Medulla oblongata (tissue), 1 donor: ENCODE measurements around the gene SLC44A1.

ENCODE experiments used
- DNase-seq: peaks from one replicate; pipeline ENCODE4 v3.0.0-alpha.2; 2015; ENCODE audit errors: extremely low spot score

Gene SLC44A1

GRCh38 chr9:105273731-105274130 is 29.3 kb downstream of the SLC44A1 start:
- DNase-seq, result no peak

GRCh38 chr9:105275111-105275510 is 30.7 kb downstream of the SLC44A1 start:
- no peak for DNase-seq

DNA sequence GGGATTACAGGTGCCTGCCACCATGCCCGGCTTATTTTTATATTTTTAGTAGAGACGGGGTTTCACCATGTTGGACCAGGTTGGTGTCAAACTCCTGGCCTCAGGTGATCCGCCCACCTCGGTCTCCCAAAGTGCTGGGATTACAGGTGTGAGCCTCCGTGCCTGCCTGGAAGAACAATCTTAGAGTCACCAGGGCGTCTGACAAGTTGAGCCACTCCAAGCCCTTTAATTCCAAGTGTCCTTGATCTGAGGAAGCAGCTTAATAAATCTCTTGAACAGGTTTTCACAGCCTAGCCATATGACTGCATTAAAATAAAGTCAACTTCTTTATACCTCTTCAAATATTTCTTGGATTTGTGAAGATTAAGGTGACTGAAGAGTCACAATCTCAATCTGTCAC is 31.5 kb downstream of the SLC44A1 start:
- DNase-seq, result no peak

DNA sequence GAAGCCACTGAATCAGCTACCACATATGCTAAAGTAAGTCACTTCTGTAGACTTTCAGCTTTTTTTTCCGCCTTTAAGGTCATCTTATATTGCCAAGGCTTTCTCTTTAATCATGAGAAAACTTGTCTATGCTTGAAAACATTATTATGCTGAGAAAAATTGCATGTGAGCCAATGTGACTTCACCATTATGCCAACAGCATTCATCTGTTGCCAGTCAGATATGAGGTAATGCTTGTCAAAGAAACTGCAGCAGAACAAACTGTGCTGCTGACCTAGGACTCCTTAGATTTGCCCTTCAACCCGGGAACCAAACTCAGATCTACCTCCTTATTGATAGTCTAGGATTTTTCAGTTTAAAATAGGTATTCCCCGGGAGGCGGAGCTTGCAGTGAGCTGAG is 34.3 kb downstream of the SLC44A1 start:
- DNase-seq, result no peak

DNA sequence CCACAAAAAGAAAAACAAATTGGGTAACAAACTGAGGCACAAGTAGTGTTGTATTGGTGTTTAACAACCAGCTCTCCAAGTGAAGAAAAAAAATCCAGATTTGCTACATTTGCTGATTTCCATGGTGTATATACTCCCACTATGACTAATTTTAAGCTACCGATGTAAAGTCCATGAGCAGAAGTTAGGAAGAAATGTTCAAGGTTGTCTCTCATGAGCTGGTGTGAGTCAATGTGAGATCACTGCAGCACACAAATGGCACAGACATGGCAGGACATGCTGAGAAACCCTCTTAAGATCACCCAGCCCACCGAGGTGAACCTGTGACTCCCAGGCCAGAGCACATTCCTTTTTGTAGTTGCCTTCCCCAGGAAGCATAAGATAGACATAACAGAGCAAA is 36.2 kb downstream of the SLC44A1 start:
- no peak for DNase-seq

DNA sequence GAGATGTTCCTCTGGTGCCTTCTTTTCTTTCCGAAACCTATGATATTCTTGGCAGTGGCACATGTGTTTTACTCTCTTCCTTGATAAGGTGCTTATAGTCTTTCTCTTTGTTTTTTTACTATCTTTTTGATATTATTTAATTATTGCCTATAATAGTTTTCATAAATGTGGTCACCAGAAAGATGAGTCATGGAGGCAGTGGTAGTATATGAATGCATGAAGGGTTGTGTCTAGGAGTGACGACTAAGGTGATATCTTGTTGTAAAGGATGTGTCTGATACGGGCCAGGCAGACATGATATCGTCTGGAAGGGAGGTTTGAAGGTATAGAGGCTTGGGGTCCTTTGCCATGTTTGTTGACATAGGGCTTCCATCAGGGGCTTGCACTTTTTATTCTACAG is 36.8 kb downstream of the SLC44A1 start:
- DNase-seq, result no peak

GRCh38 chr9:105281926-105282325 is 37.5 kb downstream of the SLC44A1 start:
- DNase-seq, result no peak

DNA sequence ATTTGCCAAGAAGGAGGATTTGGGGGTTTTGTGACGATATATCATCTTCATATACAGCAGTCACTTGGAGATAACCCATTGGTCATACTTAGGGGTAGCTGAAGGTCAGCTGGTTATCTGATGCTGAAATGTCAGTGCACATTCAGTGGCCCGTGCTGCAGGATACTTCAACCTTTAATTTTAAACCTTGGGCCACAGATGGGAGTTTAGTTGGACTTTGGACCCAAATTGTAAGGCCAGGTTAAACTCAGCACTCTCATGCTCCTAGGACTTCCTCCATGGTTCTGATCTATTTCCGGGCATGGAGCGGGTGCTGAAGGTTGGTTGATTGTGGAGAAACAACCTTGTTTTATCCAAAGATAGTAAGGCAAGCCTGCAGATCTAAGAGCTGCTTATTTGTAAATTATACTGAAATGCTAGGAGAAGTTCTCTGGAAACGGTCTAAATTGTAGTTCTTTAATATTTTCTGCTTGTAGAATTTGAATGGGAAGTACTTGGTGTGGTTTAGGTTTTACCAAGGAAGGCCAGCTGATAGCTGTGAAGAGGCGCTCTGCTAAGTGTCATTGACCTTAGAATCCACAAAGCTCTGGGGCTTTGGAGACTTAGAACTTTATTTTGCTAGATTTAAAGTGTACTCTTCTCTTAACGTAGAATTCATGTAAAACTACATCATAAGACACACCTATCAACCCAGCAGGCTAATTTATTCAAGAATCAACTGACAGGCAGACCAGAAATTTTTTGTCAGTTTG is 38.6 kb downstream of the SLC44A1 start:
- DNase-seq, result no peak

GRCh38 chr9:105283795-105284194 is 39.3 kb downstream of the SLC44A1 start:
- DNase-seq, result no peak

DNA sequence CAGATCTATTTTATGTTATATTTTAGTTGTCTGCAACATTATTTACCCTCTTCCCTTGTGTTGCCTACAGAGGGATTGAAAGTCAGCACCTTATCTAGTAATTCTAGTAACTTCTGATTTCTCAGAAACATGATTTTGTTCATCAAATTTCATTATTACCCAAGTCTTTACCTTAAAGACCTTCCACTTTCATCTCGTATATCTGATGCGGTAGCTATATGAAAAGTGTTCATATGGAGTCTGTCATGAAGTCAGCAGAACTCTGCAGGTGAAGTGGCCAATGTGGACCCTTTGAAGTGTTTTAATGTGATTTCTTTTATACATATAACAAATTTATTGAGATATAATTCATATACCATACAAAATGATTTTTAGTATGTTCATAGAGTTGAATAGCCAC is 40.0 kb downstream of the SLC44A1 start:
- DNase-seq, result no peak

DNA sequence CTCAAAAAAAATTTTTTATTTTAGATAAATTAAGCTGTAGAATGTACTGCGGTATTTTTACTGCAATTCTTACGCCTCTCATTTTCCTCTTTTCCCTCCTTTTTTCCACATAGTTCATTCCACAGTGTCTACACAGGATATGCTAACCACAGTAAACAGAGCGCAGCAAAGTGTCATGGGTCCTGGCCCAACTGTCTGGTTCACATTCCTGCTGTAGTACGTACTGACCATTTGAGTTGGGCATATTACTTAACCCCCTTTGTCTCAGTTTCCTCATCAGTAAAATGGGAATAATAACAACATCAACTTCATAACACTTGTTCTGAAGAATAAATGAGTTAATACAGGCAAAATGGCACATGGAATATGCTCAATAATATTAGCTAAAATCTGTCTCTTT is 41.6 kb downstream of the SLC44A1 start:
- DNase-seq, result no peak

DNA sequence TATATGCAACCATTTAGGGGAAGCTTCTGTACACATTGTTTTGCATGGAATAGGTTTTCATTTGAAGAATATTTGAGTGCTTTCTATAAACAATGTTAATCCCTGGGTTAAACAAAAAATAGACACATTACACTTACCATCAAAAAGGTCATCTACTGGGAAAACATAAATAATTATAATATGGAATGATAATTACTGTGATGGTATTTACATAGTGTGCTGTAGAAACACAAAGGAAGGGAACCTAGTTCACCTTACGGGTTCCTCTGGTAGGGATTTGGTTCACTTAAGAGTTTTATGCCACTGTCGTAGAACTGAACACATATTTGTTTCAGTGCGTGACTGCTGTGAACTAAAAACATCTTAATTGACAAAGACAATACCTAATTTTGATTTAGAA is 44.9 kb downstream of the SLC44A1 start:
- no peak for DNase-seq

DNA sequence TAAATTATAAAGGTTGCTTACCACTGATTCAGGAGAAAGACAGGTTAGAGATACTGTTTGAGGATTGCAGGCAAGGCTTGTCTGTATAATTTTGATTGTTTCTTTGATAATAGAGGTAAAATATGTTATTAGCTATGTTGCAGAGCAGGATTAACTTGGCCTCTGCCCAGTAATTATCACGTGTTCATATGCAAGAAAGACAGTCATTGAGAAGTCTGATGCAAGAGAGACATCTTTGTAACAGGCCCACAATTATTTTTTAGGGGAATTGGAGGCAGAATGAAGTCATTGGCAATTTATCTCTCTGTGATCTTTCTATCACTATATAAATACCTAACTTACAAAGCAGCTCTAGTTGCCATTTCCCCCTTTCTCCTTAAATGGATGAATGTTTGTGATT is 46.0 kb downstream of the SLC44A1 start:
- DNase-seq, result peak; percentile 34

GRCh38 chr9:105290954-105291353 is 46.5 kb downstream of the SLC44A1 start:
- DNase-seq, result peak; percentile 9

DNA sequence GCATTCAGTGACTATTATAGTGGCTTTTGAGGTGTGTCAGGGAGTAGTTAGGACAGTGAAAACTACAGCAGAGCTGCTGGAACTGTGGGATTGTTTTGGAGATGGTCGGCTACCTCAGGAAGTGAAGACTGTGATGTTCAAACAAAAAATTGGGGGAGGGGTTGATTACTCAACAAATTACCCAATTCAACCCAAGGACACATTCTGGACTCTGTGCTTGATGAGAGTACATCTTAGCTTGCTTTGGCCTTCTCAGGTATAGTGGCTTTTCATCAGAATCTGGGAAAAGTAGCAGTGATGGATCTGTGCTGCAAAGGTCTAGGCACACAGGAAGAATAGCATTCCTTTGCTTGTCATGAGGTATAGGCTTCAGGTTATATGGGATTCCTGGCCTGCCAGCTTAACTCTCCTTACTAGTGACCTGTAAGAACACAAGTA is 47.0 kb downstream of the SLC44A1 start:
- no peak for DNase-seq

DNA sequence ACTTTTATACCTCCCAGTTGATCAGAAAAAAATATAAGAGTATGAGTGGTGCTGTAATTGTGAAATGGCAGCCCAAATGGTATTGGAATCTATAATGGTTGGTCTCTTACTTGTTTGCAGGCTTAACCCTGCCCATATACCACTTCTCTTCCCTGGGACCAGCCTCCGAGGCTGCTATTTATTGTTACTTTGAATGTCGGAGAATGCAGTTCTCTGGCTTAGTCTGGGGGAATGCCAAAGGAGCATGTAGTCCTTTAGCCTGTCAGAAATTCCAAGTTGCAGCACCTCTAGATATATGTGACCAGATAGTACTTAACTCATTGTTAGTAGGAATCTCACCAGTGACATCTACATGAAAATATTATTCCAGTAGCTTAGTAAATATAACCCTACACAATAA is 47.5 kb downstream of the SLC44A1 start:
- DNase-seq, result no peak

DNA sequence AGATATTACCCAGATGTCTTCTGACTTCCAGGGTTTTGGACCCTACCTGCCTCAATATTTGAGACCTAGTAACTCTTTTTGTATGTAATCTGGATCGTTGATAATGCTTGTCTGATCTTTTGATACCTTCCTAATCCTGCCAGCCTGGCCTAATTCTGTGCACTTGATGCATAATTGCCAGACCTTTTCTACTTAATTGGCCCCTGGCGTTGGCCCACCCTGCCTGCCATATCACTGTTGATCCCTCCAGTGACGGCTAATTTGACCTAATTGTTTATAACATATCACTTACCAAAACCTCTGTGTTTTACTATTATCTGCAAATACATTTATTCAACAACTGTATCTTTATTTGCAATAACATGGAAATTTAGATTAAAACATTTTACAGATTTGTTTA is 49.0 kb downstream of the SLC44A1 start:
- no peak for DNase-seq

DNA sequence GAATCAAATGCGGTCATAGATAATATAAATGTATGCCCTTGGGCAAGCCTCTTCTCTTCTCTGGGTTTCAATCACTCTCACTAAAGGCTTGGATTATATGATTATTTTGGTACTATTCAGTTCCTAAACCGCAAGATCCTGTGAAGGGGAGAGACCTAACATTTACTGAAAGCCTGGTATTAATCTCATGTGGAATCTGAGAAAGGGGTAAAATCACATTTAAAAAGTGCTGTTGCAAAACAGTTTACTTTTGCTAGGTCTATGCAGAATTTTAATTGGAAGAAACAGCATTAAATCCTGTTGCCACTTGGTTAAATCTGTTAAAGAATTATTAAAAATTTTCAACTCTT is 50.7 kb downstream of the SLC44A1 start:
- no peak for DNase-seq

DNA sequence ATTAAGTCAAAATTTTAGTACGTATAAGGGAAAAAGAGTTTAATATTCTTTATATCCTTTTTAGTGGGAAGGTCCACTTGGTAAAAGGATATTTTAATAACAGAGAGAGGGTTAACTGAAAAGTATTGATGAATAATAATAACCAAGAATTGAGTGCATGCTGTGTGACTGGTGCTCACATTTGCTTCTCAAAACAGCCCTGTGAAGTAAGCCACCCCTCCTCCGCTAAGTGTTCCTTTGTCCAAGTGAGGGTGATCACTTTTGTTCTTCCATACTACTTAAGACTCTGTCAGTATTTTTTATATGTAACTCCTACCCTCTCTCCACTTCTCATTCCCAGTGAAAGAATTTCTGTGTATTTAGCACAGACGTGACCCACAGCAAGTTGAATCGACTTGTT is 51.5 kb downstream of the SLC44A1 start:
- peak; percentile 34 for DNase-seq

DNA sequence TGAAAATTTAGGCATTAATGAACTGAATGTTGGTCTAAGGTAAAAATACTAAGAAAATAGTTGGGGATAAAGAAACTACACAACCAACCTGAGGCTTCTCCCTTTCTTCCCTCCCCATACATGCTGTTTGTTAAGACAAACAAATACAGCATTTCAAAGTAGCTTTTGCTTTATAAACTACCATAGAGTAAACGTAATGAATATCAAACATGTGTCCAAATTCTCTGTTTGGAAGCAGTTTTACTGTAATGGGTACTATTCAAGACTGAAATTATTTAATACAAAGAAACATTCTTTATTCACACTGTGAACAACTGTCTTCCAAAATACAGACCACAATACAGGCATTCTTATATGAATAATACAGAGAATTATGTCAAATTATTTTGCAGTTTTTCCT is 52.0 kb downstream of the SLC44A1 start:
- DNase-seq, result peak; percentile 33

DNA sequence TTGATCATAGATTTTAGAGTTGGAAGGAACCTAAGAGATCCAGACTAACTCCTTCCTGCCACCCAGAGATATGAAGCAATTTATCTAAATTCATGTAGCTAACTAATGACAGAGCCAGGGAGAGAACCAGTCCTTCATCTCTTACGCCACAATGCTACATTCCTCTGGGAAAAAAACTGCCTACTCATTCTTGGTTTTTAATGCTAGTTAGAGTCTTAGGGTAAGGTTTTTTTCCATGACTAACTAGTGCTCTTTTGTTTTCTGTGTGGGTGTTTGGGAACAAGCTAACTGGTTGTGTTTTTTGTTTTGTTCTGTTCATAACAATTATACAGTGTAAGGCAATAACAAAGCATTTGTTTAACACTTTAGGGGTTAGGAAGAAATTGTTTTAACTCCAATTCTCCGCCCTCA is 52.4 kb downstream of the SLC44A1 start:
- DNase-seq, result peak; percentile 68

DNA sequence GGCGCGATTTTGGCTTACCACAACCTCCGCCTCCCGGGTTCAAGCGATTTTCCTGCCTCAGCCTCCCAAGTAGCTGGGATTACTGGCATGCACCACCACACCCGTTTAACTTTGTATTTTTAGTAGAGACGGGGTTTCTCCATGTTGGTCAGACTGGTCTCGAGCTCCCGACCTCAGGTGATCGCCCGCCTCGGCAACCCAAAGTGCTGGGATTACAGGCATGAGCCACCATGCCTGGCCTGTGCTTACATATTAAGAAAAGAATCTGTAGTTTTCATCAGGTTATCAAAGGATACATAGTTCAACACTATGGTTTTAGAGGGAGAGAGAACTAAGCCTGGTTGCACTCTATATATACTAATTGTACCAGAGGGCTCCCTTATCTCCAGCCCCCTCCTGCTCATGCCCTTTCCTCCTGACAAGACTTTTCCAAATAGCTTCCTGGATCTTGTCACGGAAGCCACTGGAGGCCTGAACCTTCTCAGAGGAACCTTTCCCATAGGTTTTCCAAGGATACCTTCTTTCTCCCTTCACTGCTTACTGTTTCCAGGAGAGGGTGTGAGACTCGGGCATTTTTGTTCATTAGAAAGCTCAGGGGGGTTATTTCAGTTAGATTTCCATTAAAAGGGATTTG is 53.1 kb downstream of the SLC44A1 start:
- no peak for DNase-seq

DNA sequence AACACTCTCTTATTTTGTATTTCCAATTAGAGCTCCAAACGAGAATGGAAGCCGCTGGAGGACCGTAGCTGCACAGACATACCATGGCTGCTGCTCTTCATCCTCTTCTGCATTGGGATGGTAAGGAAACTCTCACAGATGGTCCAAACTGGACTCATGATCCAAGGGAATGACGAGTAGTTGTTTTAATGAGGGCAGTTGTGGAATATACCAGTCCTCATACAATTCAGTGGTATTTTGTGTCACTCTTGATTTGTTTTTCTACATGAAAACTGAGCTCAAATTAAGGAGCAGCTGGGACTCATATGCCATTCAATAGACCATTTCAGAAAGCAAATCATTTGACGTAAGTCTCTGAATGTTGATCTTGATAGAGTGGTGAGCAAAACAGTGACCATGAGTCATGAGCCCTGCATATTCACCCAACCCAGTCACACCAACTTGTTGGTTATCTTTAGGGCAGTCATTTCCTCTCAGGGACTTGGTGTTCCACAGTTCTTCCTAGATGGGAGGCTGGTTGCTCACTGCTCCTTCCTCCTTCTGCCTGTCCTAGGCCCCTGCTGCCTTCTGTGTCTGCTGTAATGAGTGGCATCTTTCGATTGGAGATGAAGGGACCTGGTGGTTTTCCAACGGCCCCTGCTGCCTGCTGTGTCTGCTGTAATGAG is 54.9 kb downstream of the SLC44A1 start:
- DNase-seq, result peak; percentile 38
